Measurements from ENCODE around the gene CTDSPL.

The CTDSPL gene

GRCh38 chr3:37855363-37855970 is 6.2 kb upstream of the CTDSPL start:
- peak; percentile 26 to 77 (median 67) for DNase-seq

DNA sequence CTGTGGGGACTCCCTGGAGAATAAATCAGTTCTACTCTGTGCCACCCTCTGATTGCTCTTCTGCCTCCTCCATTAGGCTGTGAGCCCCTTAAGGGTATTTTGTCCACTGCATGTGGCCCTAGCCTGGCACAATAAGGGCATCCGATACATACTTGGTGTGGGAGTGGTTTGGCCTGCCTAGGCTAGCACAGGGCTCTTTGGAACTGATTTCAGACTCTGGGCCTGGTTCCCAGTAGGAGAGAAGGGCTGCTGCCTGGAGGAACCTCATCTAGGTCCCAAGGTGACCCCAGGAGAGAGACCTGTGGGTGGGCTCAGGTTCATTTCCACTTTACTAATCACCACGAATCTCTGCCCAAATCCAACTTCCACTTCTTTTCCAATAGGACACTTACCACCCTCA is 5.3 kb upstream of the CTDSPL start:
- DNase-seq: no peak

- no peak for DNase-seq
Measured at GRCh38 chr3:37858742-37859141, 2.9 kb upstream of the CTDSPL start.

GRCh38 chr3:37859354-37859753 is 2.3 kb upstream of the CTDSPL start:
- DNase-seq: no peak

GRCh38 chr3:37859908-37860199 is 1.8 kb upstream of the CTDSPL start:
- DNase-seq: no peak

DNA sequence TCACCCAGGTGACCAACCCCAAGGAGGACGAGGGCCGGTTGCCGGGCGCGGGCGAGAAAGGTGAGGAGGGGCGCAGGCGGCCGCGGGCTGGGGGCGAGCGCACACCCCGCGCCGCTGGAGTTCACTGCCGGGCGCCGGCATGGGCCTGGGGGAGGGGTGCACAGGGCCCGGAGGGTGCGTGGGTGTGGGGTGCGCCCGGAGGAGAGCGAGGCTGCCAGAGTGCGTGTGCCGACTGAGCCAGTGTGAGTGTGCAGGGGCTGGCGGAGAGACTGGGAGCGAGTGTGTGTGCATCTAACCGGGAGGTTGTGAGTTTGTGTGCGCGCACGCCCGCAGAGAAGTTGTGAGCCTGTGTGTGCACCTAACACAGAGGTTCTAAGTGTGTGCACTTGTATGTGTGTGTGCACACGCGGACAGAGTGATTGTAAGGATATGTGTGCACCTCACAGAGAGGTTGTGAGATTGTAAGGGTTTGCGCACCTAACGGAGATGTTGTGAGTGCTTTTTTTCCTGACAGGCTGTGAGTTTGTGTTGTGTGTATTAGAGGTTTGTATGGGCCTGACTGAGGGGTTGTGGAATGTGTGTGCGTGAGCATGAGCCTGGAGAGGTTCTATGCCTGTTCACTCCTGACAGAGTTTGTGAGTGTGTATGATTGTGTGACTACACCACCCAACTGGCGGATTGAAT is 681 bp downstream of the CTDSPL start:
- peak in 4 of 6 experiments; percentile 15 to 53 (median 34) for DNase-seq

DNA sequence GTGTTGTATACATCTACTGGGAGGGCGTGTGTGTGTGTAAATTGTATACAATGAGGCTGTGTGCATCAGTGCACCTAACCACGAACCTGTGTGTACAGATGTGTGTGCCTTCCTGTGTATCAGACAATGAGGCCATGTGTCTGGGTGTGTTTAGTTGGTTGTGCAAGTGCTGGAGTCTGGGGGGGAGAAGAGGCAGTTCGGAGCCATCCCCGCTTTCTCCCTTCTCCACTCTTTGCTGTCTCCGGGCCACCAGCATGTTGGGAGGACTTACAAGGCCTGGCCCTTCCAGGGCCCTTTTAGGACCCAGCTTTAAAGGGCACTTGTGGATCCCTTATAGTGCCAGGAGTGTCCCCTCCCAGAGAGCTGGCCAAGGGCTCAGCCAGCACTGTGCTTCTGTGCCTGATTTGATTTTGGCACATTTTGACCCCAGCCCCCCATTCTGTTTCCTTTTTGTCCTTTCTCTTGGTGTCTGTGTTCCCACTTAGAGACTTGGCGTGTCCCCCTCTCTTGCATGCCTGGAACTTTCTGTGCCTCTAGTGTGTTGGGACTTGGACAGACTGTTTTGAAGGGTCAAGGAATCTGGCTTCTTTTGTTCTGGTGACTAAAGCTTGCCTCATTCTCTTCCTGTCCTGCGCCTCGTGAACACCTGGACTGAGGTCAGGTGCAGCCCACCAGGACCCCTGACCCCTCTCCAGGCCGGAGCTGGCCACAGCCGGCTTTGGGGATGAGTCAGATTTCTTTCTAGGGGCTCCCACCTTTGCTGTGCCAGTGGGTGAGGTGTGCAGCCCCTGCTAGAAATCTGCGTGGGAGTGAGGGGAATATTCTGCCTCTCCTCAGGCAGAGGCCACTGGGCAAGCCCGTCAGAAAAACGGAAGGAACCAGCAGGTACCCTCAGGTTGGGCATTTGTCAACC is 1.5 kb downstream of the CTDSPL start:
- no peak for DNase-seq

GRCh38 chr3:37863949-37864822 is 2.5 kb downstream of the CTDSPL start:
- DNase-seq: no peak

- DNase-seq: peak in 2 of 6 experiments; percentile 2 to 6
Measured at GRCh38 chr3:37864904-37865303, 3.2 kb downstream of the CTDSPL start.

DNA sequence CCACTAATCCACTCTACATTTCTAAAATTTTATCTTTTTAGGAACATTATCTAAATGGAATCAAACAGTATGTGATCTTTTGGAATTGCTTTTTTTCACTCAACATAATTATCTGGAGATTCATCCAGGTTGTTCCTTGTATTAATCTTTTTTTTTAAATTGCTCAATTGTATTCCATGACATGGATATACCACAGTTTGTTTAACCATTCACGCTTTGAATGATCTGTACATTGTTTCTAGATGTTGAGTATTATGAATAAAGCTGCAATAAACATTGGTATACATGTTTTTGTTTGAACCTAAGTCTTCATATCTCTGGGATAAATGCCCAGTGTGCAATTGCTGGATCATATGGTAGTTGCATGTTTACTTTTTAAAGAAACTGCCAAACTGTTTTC is 5.5 kb downstream of the CTDSPL start:
- no peak for DNase-seq

DNA sequence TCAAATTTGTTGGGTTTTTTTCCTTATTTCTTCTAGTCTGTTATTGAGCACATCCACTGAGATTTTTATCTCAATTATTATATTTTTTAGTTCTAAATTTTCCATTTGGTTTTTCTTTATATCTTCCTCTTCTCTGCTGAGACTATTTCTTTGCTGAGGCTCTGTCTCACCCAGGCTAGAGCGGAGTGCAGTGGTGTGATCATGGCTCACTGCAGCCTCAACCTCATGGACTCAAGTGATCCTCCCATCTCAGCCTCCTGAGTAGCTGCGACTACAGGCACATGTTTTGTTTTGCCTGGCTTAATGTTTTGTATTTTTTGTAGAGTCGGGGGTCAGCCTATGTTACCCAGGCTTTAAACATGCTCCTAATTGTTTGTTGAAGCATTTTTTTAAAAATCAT is 10.2 kb downstream of the CTDSPL start:
- DNase-seq: no peak

DNA sequence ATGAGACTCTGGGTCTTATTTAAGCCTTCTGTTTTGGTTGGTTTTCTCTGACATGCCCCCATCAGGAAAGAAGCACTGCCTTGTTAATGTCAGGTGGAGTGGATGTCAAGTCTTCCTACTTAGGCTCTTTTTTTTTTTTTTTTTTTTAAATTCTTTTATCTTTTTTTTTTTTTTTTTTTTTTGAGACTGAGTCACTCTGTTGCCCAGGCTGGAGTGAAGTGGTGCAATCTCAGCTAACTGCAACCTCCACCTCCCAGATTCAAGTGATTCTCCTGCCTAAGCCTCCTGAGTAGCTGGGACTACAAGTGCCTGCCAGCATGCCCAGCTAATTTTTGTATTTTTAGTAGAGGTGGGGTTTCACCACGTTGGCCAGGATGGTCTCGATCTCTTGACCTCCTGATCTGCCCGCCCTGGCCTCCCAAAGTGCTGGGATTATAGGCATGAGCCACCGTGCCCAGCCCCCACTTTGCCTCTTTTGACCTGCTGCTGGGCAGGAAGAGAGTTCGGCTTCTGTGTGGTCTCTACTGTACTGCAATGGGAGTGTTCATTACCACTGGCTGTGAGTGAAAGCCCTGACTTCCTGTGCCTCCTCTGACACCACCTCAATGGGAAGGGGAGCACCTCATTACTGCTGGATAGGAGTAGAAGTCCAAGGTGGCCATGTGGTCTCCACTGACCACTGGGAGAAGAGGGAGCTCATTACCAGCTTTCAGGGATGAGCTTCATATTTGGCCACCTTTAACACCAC is 10.9 kb downstream of the CTDSPL start:
- DNase-seq: no peak

GRCh38 chr3:37876279-37876678 is 14.6 kb downstream of the CTDSPL start:
- no peak for DNase-seq

GRCh38 chr3:37882711-37883110 is 21.0 kb downstream of the CTDSPL start:
- no peak for DNase-seq

GRCh38 chr3:37885814-37886213 is 24.1 kb downstream of the CTDSPL start:
- no peak for DNase-seq

DNA sequence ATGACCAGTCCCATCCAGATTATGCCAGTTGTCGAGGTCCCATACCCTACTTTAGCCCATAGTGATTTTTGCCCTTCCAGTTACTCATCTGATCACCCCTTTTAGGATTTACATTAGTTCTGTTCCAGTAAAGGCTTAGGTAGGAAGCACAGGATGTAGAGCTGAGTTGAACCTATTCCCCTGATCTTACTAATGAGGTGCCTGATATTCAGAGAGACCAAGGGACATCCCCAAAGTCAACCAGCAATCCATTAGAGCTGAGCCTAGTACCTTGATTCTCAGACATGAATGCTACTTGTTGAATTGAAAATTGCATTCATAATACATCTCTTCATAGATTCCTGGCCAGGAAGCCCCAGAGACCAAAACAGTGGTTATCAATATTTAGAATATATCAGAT is 24.7 kb downstream of the CTDSPL start:
- DNase-seq: no peak

DNA sequence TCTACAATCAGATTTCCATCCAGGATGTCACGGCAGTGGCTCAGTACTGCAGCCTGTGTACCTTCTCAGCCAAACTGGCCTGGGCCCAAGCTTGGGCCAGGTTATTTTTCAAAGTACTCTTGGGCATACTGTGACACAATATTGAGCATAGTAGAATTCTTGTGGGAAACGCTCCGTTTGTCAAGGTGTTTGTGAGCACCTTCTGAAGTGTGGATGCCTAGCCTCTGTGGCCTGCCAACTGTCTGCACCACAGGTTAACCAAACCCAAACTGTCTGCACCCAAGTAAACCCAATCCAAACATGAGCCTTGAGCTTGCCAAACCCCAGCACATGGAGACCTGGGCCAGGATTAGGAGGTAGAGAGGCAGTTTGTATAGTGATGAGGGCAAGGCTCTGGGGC is 25.4 kb downstream of the CTDSPL start:
- DNase-seq: no peak

DNA sequence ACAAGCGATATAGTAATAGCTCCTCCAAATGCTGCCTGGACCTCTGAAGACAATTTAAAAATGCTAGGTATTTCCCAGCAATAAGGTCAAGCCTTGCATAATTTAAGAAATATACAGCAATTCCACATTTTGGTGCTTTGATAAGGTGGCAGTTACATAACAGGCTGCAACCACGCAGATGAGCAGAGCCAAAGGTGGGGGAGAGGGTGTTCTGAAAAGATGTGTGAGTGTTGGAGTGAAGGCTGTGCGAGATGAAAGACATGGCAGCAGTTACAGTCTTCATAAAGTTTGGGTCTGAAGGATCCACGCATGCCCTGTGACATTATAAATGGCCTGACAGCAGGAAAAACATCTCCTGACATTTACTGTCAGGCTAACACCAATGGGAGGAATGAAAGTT is 26.1 kb downstream of the CTDSPL start:
- DNase-seq: no peak

GRCh38 chr3:37888421-37888820 is 26.7 kb downstream of the CTDSPL start:
- no peak for DNase-seq

- no peak for DNase-seq
Measured at GRCh38 chr3:37890522-37890921, 28.8 kb downstream of the CTDSPL start.

DNA sequence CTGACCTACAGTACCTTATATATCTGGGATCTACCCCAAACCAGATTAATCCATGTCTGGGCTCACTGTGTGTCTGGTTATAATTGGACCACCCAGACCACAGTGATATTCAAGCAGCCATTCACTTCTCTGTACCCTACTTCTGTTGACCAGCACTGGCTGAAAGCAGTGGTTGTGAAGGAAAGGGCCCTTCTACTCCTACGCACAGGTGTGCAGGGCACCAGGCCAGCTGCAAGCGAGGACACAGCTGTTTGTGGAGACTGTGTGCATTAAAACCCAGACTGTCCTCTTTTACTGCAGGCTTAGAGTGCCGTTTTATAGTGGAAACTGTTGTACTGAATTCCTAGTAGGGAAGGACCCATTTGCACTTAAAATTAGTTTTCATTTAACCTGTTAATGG is 29.5 kb downstream of the CTDSPL start:
- no peak for DNase-seq

GRCh38 chr3:37892927-37893600 is 31.4 kb downstream of the CTDSPL start:
- no peak for DNase-seq
